NCI-H2227 treated with DMSO at 0.1 percent for 48 hours (cell line): ENCODE data around the gene ABCA7.
"Not testable (repeated sequence)": the region's sequence is repeated elsewhere in the genome, so short reads cannot be mapped to it uniquely, and the experiment has no call there.

ENCODE experiments used
- DNase-seq: peaks from one replicate; lab custom pipeline; 2025; lab: John Stamatoyannopoulos, UW

Gene ABCA7

DNA sequence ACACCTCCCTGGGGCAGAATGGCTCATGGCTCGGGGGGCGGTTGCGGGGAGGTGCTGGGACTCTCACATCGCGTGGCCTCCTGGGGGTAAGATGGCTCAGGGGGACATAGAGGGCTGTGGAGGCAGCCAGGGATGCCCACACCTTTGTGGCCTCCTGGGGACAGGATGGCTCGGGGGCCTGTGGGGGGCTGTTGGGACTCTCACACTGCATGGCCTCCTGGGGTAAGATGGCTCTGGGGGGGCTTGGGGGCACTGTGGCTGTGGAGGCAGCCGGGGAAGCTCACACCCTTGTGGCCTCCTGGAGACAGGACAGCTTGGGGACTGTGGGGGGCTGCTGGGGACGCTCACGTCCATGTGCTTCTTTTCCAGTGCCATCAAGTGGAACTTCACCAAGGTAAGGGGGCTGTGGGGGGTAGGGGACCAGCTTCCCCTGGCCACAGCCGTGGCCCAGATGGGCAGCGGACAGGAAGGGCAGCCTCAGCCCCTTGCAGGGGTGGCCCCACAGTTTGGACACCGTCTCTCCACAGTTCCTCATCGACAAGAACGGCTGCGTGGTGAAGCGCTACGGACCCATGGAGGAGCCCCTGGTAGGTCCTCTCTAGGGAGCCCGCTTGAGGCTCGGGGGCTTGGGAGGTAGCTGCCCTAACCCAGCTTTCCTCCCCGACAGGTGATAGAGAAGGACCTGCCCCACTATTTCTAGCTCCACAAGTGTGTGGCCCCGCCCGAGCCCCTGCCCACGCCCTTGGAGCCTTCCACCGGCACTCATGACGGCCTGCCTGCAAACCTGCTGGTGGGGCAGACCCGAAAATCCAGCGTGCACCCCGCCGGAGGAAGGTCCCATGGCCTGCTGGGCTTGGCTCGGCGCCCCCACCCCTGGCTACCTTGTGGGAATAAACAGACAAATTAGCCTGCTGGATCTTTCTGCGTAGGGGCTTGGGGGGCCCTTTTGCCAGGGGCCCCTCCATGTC is 66.2 kb downstream of the ABCA7 start:
- no peak for DNase-seq

DNA sequence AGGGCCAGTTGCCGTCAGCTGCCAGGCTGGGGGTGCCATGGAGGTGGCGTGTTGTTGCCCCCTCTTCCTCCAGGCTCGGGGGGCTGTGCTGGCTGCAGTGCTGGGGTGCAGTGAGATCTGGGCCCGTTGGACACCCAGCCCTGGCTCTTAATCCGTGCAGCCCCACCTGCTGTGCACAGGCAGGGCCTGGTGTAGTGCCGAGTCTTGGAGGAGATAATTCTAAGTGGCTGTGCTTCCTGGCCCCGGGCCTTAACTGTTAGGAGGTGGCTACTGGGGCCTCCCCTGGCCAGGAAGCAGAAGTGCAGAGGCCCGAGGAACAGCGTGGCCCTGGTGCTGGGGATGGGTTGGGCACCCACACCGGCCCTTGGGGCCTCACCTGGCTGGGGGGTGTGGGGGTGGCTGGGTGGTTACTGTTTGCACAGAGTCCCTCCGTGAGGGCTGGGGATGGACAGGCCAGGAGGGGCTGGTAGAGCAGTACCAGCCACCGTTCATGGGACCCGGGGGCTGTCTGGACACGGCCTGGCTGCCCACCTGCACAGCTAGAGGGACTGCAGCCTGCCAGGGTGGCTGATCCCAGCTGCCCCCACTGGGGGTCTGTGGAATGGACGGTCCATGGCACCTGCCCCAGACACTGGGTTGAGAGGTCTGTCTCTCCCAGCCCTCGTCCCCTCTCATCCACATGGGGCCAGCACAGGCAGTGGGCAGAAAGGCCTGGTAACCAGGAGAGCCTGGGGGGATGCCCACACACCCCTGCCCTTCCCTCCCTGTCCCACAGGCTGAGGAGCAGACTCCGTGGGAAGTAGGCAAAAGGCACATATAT is 67.1 kb downstream of the ABCA7 start:
- no peak for DNase-seq

- DNase-seq = no peak
These were observed 67.9 kb downstream of the ABCA7 start for GRCh38 chr19:1107661-1108261.

DNA sequence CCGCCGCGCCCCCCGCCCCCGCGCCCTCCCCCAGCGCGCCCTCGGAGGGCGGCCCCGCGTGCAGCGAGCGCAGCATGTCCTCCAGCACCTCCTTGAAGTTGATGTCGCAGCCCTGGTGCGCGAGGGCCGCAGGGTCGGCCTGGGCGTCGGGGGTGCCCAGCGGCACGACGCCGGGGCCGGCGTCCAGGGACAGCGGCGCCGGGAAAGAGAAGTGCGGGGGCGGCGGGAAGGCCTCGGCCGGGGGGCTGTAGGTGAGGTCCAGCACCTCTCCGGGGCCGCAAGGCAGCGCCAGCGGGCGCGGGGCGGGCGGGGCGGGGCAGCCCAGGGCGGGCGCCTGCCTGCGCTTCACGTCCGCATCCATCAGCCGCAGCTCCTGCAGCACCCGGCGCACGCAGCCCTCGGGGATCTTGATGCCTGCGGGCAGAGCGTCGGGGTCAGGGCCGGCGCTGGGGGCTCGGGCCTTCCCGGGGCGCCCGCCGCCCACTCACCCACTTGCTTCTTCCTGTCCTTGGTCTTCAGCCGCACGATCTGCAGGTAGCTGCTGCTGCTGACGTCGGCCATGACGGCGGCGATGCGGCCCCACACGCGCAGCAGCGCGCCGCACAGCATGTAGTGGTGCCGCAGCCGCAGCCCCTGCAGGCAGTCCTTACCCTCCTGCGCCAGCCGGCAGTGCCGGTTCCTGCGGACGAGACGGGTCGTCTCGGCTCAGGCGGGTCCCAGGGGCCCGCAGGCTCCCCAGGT is 68.6 kb downstream of the ABCA7 start:
- no peak for DNase-seq

DNA sequence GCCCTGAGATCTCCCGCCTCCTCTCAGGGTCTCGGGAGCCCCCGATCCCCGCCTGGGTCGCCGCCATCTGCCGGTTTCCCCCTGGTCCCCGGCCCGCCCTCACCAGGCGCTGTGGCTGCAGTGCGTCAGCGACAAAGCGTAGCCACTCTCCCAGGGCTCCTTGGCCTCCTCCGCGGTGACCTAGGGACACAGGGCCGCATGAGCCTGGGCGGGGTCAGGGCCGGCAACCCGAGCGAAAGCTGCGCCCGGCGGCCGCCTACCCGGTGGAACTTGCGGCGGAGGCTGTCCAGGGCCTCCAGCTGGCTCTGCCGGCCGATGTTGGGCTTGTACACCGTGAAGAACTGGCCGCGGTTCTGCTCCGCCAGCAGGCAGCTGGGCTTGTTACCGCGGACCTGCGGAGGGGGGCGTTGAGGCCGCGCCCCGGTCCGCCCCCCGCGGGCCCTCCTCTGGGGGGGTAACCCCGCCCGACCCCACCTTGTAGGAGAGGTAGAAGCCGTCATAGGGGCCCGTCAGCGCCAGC is 69.2 kb downstream of the ABCA7 start:
- no peak for DNase-seq

- DNase-seq = no peak
These were observed 70.1 kb downstream of the ABCA7 start for GRCh38 chr19:1109697-1110671.

GRCh38 chr19:1110809-1111640 is 71.1 kb downstream of the ABCA7 start:
- DNase-seq = no peak

- no peak for DNase-seq
These were observed 71.8 kb downstream of the ABCA7 start for GRCh38 chr19:1111641-1112267.

- DNase-seq = no peak
These were observed 72.5 kb downstream of the ABCA7 start for GRCh38 chr19:1112268-1113029.

GRCh38 chr19:1113030-1113985 is 73.4 kb downstream of the ABCA7 start:
- DNase-seq = no peak

- no peak for DNase-seq
These were observed 74.1 kb downstream of the ABCA7 start for GRCh38 chr19:1113986-1114483.

GRCh38 chr19:1114728-1115127 is 74.8 kb downstream of the ABCA7 start:
- not testable (repeated sequence) for DNase-seq
